HEK293T (cell line): ENCODE data around the gene COL1A1.

Source experiments
- CTCF ChIA-PET: fragments of 350-600 bp; formaldehyde crosslinking; extraction: SDS; loops from one replicate; lab custom pipeline; 2021; ENCODE audit warnings: antibody characterized with exemption, inconsistent platforms; lab: Yijun Ruan, JAX
- POLR2A ChIA-PET: fragments of 350-600 bp; formaldehyde crosslinking; extraction: SDS; loops from one replicate; lab custom pipeline; 2020; ENCODE audit warnings: antibody characterized with exemption, inconsistent platforms; lab: Yijun Ruan, JAX
- DNase-seq: peaks from one replicate; pipeline ENCODE4 v3.0.0; 2012; ENCODE audit warnings: mixed read lengths; ENCODE audit errors: extremely low spot score
- ARNT ChIP-seq: fragments of 450-650 bp; IDR thresholded peaks from 2 replicates; pipeline ENCODE4 v1.6.1; 2017; ENCODE audit warnings: mild to moderate bottlenecking
- BHLHE40 ChIP-seq: fragments of 450-650 bp; IDR thresholded peaks from 2 replicates; pipeline ENCODE4 v1.6.1; 2016; ENCODE audit warnings: mild to moderate bottlenecking, moderate library complexity, borderline replicate concordance
- CTBP1 ChIP-seq: fragments of 450-650 bp; IDR thresholded peaks from 2 replicates; pipeline ENCODE4 v1.6.1; 2016; ENCODE audit warnings: borderline replicate concordance
- ELF4 ChIP-seq: fragments of 450-650 bp; IDR thresholded peaks from 2 replicates; pipeline ENCODE4 v1.6.1; 2017; ENCODE audit warnings: antibody characterized with exemption
- FOXA1 ChIP-seq: fragments of 450-650 bp; IDR thresholded peaks from 2 replicates; pipeline ENCODE4 v1.6.1; 2016; ENCODE audit warnings: mild to moderate bottlenecking
- FOXK2 ChIP-seq: fragments of 450-650 bp; IDR thresholded peaks from 2 replicates; pipeline ENCODE4 v1.6.1; 2016; ENCODE audit warnings: mild to moderate bottlenecking
- FOXM1 ChIP-seq: fragments of 450-650 bp; IDR thresholded peaks from 2 replicates; pipeline ENCODE4 v1.6.1; 2017; ENCODE audit warnings: mild to moderate bottlenecking, borderline replicate concordance
- HDGF ChIP-seq: fragments of 450-650 bp; IDR thresholded peaks from 2 replicates; pipeline ENCODE4 v1.6.1; 2017; ENCODE audit warnings: antibody characterized with exemption, borderline replicate concordance
- L3MBTL2 ChIP-seq: fragments of 450-650 bp; conservative IDR thresholded peaks from 2 replicates; pipeline ENCODE4 v1.6.1; 2016; ENCODE audit warnings: mild to moderate bottlenecking
- LEF1 ChIP-seq: fragments of 450-650 bp; IDR thresholded peaks from 2 replicates; pipeline ENCODE4 v1.6.1; 2017; ENCODE audit warnings: mild to moderate bottlenecking, borderline replicate concordance
- NFRKB ChIP-seq: fragments of 450-650 bp; IDR thresholded peaks from 2 replicates; pipeline ENCODE4 v1.6.1; 2016; ENCODE audit warnings: mild to moderate bottlenecking, moderate library complexity
- PKNOX1 ChIP-seq: fragments of 450-650 bp; IDR thresholded peaks from 2 replicates; pipeline ENCODE4 v1.6.1; 2016
- SP1 ChIP-seq: fragments of 450-650 bp; IDR thresholded peaks from 2 replicates; pipeline ENCODE4 v1.6.1; 2017
- SUZ12 ChIP-seq: fragments of 450-650 bp; IDR thresholded peaks from 2 replicates; pipeline ENCODE4 v1.6.1; 2016; ENCODE audit warnings: mild to moderate bottlenecking
- TARDBP ChIP-seq: fragments of 450-650 bp; IDR thresholded peaks from 2 replicates; pipeline ENCODE4 v1.6.1; 2016
- ZNF384 ChIP-seq: fragments of 450-650 bp; IDR thresholded peaks from 2 replicates; pipeline ENCODE4 v1.6.1; 2016

Gene COL1A1

DNA sequence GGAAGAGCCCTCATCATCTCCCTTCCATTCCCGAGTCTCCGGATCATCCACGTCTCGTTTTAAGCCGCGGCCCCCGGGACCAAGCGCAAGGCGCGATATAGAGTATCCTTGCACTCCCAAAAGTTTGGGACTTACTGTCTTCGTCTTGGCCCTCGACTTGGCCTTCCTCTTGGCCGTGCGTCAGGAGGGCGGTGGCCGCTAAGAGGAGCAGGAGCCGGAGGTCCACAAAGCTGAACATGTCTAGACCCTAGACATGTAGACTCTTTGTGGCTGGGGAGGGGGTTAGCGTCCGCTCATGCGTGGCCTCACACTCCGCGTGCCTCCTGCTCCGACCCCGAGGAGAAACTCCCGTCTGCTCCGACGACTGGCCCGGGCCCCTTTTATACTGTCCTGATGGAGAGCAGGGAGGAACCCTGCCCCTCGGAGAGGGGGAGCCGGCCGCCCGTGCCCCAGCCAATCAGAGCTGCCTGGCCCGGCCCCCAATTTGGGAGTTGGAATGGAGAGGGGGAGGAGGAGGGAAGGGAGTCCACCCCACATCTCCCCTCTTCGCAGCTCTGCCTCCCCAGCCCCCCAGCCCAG is at the start of gene COL1A1:
COL1A1 (minus strand) TSS at position 356 of the 579 bp plus-strand sequence; CDS start at position 238, 118 bp downstream.
- DNase-seq = no peak
- ChIA-PET POLR2A (interaction anchor here (0.6 kb wide), 1 partner anchor 887 kb away, joined by 3 read pairs; no protein-coding TSS in a partner anchor), CTCF (interaction anchor here (0.7 to 3.9 kb wide), 16 partner anchors 8 to 161 kb away, joined by 3 to 35 read pairs (median 7); partner anchors contain the start of gene TMEM92)
- TF ChIP-seq L3MBTL2 (no peak; the same call in 1 of the 2 replicates), FOXM1 (no peak), SP1 (no peak), FOXA1 (no peak), BHLHE40 (no peak), CTBP1 (no peak), SUZ12 (no peak), HDGF (no peak), FOXK2 (no peak), ELF4 (no peak), ARNT (no peak), NFRKB (no peak), LEF1 (no peak), PKNOX1 (no peak), TARDBP (no peak), ZNF384 (no peak)

DNA sequence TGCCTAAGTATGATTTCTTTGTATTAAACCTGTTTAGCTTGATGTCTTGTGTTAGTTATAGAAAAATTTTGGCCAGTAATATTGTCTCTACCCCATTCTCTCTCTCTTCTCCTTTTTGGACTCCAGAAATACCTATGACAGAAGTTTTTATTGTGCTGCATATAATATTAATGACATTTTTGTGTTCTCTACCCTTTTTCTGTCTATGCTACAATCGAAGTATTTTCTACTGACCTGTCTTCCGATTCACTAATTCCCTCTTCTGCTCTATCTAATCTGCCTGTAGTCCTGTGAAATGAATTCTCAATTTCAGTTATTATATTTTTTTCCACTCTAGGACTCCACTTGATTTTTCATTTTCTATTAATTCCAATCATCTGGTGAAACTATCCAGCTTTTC is 46.8 kb upstream of the COL1A1 start:
- TF ChIP-seq SP1 (no peak), ARNT (no peak), CTBP1 (no peak), LEF1 (no peak), PKNOX1 (no peak), ELF4 (no peak), FOXM1 (no peak), BHLHE40 (no peak), L3MBTL2 (no peak), HDGF (no peak), TARDBP (no peak), FOXK2 (no peak), FOXA1 (no peak), ZNF384 (no peak), SUZ12 (no peak), NFRKB (no peak)
- POLR2A ChIA-PET = no interaction called here
- CTCF ChIA-PET = no interaction called here
- no peak for DNase-seq

DNA sequence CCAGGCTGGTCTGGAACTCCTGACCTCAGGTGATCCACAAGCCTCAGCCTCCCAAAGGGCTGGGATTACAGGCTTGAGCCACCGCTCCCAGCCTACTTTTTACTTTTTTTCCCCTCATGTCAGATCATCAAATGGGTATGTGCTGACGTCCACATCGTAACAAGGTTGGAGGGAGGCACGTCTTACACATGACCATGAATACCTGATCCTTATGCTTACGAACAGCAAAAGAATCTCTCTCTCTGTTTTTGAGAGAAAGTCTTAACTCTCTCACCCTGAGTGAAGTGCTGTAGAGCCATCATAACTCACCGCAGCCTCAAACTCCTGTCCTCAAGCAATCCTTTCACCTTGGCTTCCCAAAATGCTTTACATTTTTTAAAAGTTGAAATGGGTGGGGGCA is 43.3 kb upstream of the COL1A1 start:
- ChIA-PET CTCF (no interaction called here), POLR2A (no interaction called here)
- DNase-seq = no peak
- TF ChIP-seq FOXK2 (no peak), ELF4 (no peak), PKNOX1 (no peak), CTBP1 (no peak), HDGF (no peak), ZNF384 (no peak)

GRCh38 chr17:50241431-50241830 is 40.0 kb upstream of the COL1A1 start:
- POLR2A ChIA-PET = no interaction called here
- DNase-seq = no peak
- CTCF ChIA-PET = no interaction called here
- TF ChIP-seq SUZ12 (no peak), L3MBTL2 (peak; percentile 34; the same call in 1 of the 2 replicates)

- POLR2A ChIA-PET = no interaction called here
- CTCF ChIA-PET = interaction anchor here (0.7 kb wide), 1 partner anchor 31 kb away, joined by 5 read pairs; no protein-coding TSS in a partner anchor
- no peak for TF ChIP-seq NFRKB
- TF ChIP-seq FOXM1 = no peak
- DNase-seq = no peak
Measured at GRCh38 chr17:50240851-50241250, 39.4 kb upstream of the COL1A1 start.

DNA sequence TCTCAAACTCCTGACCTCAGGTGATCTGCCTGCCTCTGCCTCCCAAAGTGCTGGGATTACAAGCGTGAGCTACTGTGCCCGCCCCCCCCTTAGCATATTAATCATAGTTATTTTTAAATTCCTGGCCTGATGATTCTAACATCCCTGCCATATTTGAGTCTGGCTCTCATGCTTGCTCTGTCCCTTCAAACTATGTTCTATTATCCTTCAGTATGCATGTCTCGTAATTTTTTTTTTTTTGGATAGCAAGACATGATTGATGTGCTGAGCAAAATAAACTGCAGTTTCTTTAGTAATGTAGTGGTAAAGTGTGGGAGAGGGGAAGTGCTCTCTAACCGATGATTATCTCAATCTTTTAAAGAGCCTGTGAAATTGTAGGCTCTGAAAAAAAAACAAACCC is 38.5 kb upstream of the COL1A1 start:
- POLR2A ChIA-PET = no interaction called here
- DNase-seq = no peak
- CTCF ChIA-PET = interaction anchor here (0.6 to 1.1 kb wide), 3 partner anchors 27 to 32 kb away, joined by 3 to 5 read pairs (median 3); no protein-coding TSS in a partner anchor
- TF ChIP-seq SUZ12 (no peak), FOXM1 (no peak), ELF4 (no peak), TARDBP (no peak), BHLHE40 (no peak), FOXK2 (no peak), CTBP1 (no peak), SP1 (no peak), ARNT (no peak), ZNF384 (no peak), L3MBTL2 (no peak)
